ENCODE results near the gene GOLGA2.

GOLGA2 gene

GRCh38 chr9:128251732-128252100 is 24.1 kb downstream of the GOLGA2 start:
- no peak overlapping the region for H3K4me3 ChIP-seq (ENCODE audit: insufficient read depth, low read length, poor library complexity, severe bottlenecking)
- H3K27me3 ChIP-seq (ENCODE audit: low read length): no peaks in the 10 kb centered on the region
- no peaks in the 10 kb centered on the region for H4K20me1 ChIP-seq (ENCODE audit: low read depth, low read length)
- H3K9ac ChIP-seq (ENCODE audit: low read length): no peak overlapping the region
- no peaks in the 10 kb centered on the region for H3K9me2 ChIP-seq (replicated peaks; ENCODE audit: insufficient read depth, low read length)
- no peaks in the 10 kb centered on the region for H3K9me3 ChIP-seq (ENCODE audit: insufficient read depth, low read length)
- H3K27ac ChIP-seq (ENCODE audit: low read depth, low read length): no peak overlapping the region
- H2AFZ ChIP-seq (ENCODE audit: low read depth, low read length, severe bottlenecking): no peak overlapping the region
- no peak for TF ChIP-seq EZH2phosphoT487 (conservative IDR thresholded peaks at IDR 0.05; ENCODE audit: low read length)
- no peaks in the 10 kb centered on the region for H3K36me3 ChIP-seq (ENCODE audit: low read length)
- no peaks in the 10 kb centered on the region for H3K79me2 ChIP-seq (ENCODE audit: insufficient read depth, low read length)
- H3K4me2 ChIP-seq (ENCODE audit: low read depth, low read length, poor library complexity, severe bottlenecking): no peak overlapping the region
- 0 out of 2 replicates have a peak, but pooled peaks cover 3% of the 10 kb centered on the region for H3F3A ChIP-seq (ENCODE audit: insufficient read depth)

DNA sequence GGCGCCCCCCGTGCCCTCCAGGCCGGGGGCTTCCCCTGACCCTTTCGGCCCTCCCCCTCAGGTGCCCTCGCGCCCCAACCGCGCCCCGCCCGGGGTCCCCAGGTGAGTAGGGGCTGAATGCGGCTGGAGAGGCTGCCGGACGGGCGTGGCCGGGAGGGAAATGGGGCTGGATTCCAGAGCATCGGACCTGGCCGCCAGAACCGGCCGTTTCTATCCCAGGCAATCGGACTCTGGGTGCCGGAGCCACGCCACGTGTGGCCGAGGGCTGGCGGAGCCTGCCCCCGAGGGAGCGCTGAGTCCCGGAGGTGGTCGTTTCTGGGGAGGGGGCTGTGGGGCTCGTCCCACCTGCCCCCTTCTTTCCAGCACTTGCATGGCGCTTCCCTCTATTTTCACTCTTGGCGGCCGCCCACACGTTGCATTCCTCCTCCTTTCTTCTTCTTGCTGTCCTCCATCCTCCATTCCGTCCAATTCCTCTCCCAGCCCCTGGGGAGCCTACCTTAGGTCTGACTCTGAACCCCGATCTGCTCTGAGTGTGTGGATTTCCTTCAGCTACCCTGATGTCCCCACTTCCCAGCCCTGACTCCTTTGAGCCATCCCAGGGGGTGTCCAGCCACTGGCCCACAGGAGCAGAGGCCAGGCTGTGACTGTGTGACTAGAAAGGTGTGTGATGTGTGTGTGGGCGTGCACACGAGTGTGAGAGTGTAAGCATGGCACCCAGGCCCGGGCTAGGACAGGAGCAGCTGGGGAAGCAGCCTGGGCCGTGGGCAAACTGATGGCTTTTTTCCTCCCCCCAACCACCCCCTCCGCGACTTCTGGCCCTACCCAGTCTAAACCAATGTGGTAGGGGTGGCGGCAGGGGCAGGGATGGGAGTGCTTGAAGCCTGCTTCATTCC is 24.7 kb downstream of the GOLGA2 start:
- no peak for TF ChIP-seq EZH2phosphoT487 (conservative IDR thresholded peaks at IDR 0.05; ENCODE audit: low read length)
- no peak for TF ChIP-seq CTCF (IDR thresholded peaks at IDR 0.05; ENCODE audit: insufficient read depth, low read length, poor library complexity, severe bottlenecking)
- no peak overlapping the region for H3K27ac ChIP-seq (ENCODE audit: low read depth, low read length)

DNA sequence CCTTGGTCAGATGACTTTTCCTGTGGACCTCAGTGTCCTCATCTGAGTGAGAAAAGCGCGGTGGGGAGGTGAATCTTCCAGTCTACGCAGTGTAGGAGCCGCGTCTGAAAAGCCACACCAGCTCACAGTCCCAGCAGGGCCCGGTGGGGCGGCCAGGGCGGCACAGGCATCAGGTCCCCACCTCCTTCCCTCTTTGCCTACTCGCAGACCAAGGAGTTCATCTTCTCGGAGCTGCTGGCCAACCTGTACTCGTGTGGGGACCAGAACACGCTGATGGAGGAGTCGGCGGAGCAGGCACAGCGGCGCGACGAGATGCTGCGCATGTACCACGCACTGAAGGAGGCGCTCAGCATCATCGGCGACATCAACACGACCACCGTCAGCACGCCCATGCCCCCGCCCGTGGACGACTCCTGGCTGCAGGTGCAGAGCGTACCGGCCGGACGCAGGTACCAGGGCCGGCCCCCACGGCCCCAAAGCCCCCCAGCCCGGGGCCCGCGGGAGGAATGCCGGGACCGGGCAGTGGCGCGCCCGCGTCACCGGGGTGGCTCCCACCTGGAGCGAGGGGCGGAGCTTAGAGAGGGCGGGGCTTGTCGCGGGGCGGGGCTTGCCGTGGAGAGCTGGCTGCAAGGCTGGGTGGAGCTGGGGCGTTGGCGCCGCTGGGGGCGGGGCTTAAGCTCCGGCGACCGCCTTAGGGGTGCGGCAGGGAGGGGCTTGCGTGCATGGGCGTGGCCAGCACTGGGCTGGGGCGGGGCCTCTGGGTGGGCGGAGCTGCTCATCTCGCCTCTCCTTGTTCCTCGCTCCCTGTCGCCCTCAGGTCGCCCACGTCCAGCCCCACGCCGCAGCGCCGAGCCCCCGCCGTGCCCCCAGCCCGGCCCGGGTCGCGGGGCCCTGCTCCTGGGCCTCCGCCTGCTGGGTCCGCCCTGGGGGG is 25.6 kb downstream of the GOLGA2 start:
- H3K9me2 ChIP-seq (replicated peaks; ENCODE audit: insufficient read depth, low read length): no peaks in the 10 kb centered on the region
- H3K36me3 ChIP-seq (ENCODE audit: low read length): no peaks in the 10 kb centered on the region

More for the DNA sequence above, 24.7 kb downstream of the GOLGA2 start:
- Histone ChIP-seq H3K79me2 (ENCODE audit: insufficient read depth, low read length) (no peaks in the 10 kb centered on the region), H4K20me1 (ENCODE audit: low read depth, low read length) (no peaks in the 10 kb centered on the region), H2AFZ (ENCODE audit: low read depth, low read length, severe bottlenecking) (no peak overlapping the region), H3K9ac (ENCODE audit: low read length) (no peak overlapping the region), H3K9me2 (replicated peaks; ENCODE audit: insufficient read depth, low read length) (no peaks in the 10 kb centered on the region), H3K36me3 (ENCODE audit: low read length) (no peaks in the 10 kb centered on the region), H3F3A (ENCODE audit: insufficient read depth) (0 out of 2 replicates have a peak, but pooled peaks cover 3% of the 10 kb centered on the region), H3K9me3 (ENCODE audit: insufficient read depth, low read length) (no peaks in the 10 kb centered on the region), H3K4me3 (ENCODE audit: insufficient read depth, low read length, poor library complexity, severe bottlenecking) (peak overlapping the region; percentile 36), H3K4me2 (ENCODE audit: low read depth, low read length, poor library complexity, severe bottlenecking) (peak overlapping the region; percentile 50), H3K27me3 (ENCODE audit: low read length) (no peaks in the 10 kb centered on the region)

More for the DNA sequence above, 25.6 kb downstream of the GOLGA2 start:
- Histone ChIP-seq H3K27me3 (ENCODE audit: low read length) (no peaks in the 10 kb centered on the region), H3K79me2 (ENCODE audit: insufficient read depth, low read length) (no peaks in the 10 kb centered on the region), H3K27ac (ENCODE audit: low read depth, low read length) (no peak overlapping the region), H4K20me1 (ENCODE audit: low read depth, low read length) (no peaks in the 10 kb centered on the region), H3K9me3 (ENCODE audit: insufficient read depth, low read length) (no peaks in the 10 kb centered on the region), H3K4me3 (ENCODE audit: insufficient read depth, low read length, poor library complexity, severe bottlenecking) (peak overlapping the region; percentile 54), H3F3A (ENCODE audit: insufficient read depth) (0 out of 2 replicates have a peak, but pooled peaks cover 3% of the 10 kb centered on the region), H3K9ac (ENCODE audit: low read length) (peak overlapping the region; percentile 17; the same call in 1 of the 2 replicates), H2AFZ (ENCODE audit: low read depth, low read length, severe bottlenecking) (peak overlapping the region; percentile 72), H3K4me2 (ENCODE audit: low read depth, low read length, poor library complexity, severe bottlenecking) (peak overlapping the region; percentile 56)
- TF ChIP-seq EZH2phosphoT487 (conservative IDR thresholded peaks at IDR 0.05; ENCODE audit: low read length): no peak
- TF ChIP-seq CTCF (IDR thresholded peaks at IDR 0.05; ENCODE audit: insufficient read depth, low read length, poor library complexity, severe bottlenecking): no peak

Measured in SU-DHL-6 (cell line).